Activated naive CD8-positive, alpha-beta T cell treated with anti-CD3 and anti-CD28 coated beads, Interleukin-2, amount 50 U/mL, for 16 hours (primary cell): ENCODE data around the gene PLK5.
"Not testable (repeated sequence)": the region's sequence is repeated elsewhere in the genome, so short reads cannot be mapped to it uniquely, and the experiment has no call there.

Experiments used
- DNase-seq: peaks from one replicate; pipeline ENCODE4 v3.0.0-alpha.2; 2020; ENCODE audit warnings: low read depth, low spot score

Gene PLK5

GRCh38 chr19:1507763-1508506 is 15.9 kb upstream of the PLK5 start:
- peak; percentile 86 for DNase-seq

- DNase-seq: no peak
Measured at GRCh38 chr19:1508507-1508856, 15.4 kb upstream of the PLK5 start.

GRCh38 chr19:1509602-1510441 is 14.1 kb upstream of the PLK5 start:
- no peak for DNase-seq

GRCh38 chr19:1510442-1510806 is 13.5 kb upstream of the PLK5 start:
- no peak for DNase-seq

GRCh38 chr19:1510807-1511206 is 13.1 kb upstream of the PLK5 start:
- DNase-seq: no peak

GRCh38 chr19:1511318-1512317 is 12.3 kb upstream of the PLK5 start:
- no peak for DNase-seq

- peak; percentile 25 for DNase-seq
Measured at GRCh38 chr19:1512671-1513498, 11.0 kb upstream of the PLK5 start, which contains the start of gene ADAMTSL5. TSS of gene ADAMTSL5 (minus strand) at chr19:1513019. CDS start at chr19:1510943, 2,076 bp downstream.

GRCh38 chr19:1513499-1514294 is 10.2 kb upstream of the PLK5 start:
- DNase-seq: peak; percentile 40

GRCh38 chr19:1514295-1514661 is 9.6 kb upstream of the PLK5 start:
- DNase-seq: no peak

GRCh38 chr19:1514986-1515721 is 8.7 kb upstream of the PLK5 start:
- DNase-seq: no peak

- DNase-seq: no peak
Measured at GRCh38 chr19:1516395-1516753, 7.5 kb upstream of the PLK5 start.

GRCh38 chr19:1518471-1518870 is 5.4 kb upstream of the PLK5 start:
- DNase-seq: no peak

- not testable (repeated sequence) for DNase-seq
Measured at GRCh38 chr19:1519802-1520201, 4.1 kb upstream of the PLK5 start.

GRCh38 chr19:1520203-1520780 is 3.6 kb upstream of the PLK5 start:
- DNase-seq: no peak

- DNase-seq: no peak
Measured at GRCh38 chr19:1521636-1522035, 2.2 kb upstream of the PLK5 start.

GRCh38 chr19:1522061-1522460 is 1.8 kb upstream of the PLK5 start:
- no peak for DNase-seq

- DNase-seq: no peak
Measured at GRCh38 chr19:1522838-1523237, 1.0 kb upstream of the PLK5 start.

- DNase-seq: no peak
Measured at GRCh38 chr19:1524287-1524971, 552 bp downstream of the PLK5 start.

GRCh38 chr19:1524972-1525325 is 1.1 kb downstream of the PLK5 start:
- no peak for DNase-seq
